22Rv1 (cell line): ENCODE data around the gene F5.

Experiments used
- H3K27ac ChIP-seq: fragments of 450-650 bp; 2 replicates; pipeline ENCODE4 v1.5.1; 2017
- ZFX ChIP-seq: fragments of 450-650 bp; IDR thresholded peaks from 2 replicates; pipeline ENCODE4 v1.6.1; 2017; ENCODE audit warnings: antibody characterized with exemption, borderline replicate concordance
- TF ChIP-seq, protein P1 (sequence below): fragments of 450-650 bp; IDR thresholded peaks from 2 replicates; pipeline ENCODE4 v1.5.1; 2017; ENCODE audit warnings: mild to moderate bottlenecking

Gene F5

DNA sequence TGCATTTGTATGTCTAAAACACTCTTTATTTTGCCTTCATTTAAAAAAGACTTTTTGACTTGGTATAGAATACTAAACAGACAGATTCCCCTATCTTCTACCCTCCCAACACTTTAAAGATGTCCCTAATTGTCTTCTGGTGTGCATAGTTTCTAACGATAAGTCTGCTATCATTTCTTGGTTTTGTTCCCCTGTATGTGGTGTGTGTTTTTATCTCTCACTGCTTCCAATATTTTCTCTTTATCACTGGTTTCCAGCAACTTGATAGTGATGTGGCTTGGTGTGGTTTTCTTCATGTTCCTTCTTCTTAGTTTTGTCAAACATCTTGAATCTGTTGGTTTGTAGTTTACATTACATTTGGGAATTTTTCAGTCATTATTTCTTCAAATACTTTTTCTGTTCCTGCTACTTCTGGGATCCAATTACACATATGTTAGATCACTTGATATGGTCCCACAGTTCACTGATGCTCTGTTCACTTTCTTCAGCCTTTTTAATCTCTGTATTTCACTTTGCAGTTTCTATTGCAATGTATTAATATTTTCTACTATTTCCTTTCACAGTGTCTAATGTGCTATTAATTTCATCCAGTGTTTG is 23.2 kb downstream of the F5 start:
- no peak for TF ChIP-seq ZFX
- TF ChIP-seq, protein P1, sequence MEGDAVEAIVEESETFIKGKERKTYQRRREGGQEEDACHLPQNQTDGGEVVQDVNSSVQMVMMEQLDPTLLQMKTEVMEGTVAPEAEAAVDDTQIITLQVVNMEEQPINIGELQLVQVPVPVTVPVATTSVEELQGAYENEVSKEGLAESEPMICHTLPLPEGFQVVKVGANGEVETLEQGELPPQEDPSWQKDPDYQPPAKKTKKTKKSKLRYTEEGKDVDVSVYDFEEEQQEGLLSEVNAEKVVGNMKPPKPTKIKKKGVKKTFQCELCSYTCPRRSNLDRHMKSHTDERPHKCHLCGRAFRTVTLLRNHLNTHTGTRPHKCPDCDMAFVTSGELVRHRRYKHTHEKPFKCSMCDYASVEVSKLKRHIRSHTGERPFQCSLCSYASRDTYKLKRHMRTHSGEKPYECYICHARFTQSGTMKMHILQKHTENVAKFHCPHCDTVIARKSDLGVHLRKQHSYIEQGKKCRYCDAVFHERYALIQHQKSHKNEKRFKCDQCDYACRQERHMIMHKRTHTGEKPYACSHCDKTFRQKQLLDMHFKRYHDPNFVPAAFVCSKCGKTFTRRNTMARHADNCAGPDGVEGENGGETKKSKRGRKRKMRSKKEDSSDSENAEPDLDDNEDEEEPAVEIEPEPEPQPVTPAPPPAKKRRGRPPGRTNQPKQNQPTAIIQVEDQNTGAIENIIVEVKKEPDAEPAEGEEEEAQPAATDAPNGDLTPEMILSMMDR: no peak
- no peak overlapping the region for H3K27ac ChIP-seq

GRCh38 chr1:169561692-169562091 is 24.6 kb downstream of the F5 start:
- no peak for TF ChIP-seq ZFX

GRCh38 chr1:169557131-169557530 is 29.1 kb downstream of the F5 start:
- TF ChIP-seq, protein P1: no peak
- H3K27ac ChIP-seq: no peak overlapping the region

More at GRCh38 chr1:169561692-169562091, 24.6 kb downstream of the F5 start:
- H3K27ac ChIP-seq: no peak overlapping the region

- TF ChIP-seq, protein P1: peak; percentile 76
- no peak for TF ChIP-seq ZFX
- no peak overlapping the region for H3K27ac ChIP-seq
Measured at GRCh38 chr1:169550294-169550693, 36.0 kb downstream of the F5 start.

GRCh38 chr1:169548282-169548681 is 38.0 kb downstream of the F5 start:
- H3K27ac ChIP-seq: no peak overlapping the region
- TF ChIP-seq, protein P1: no peak
- TF ChIP-seq ZFX: no peak

GRCh38 chr1:169546087-169546995 is 39.9 kb downstream of the F5 start:
- H3K27ac ChIP-seq: no peak overlapping the region
- TF ChIP-seq ZFX: no peak
- TF ChIP-seq, protein P1: peak; percentile 98

DNA sequence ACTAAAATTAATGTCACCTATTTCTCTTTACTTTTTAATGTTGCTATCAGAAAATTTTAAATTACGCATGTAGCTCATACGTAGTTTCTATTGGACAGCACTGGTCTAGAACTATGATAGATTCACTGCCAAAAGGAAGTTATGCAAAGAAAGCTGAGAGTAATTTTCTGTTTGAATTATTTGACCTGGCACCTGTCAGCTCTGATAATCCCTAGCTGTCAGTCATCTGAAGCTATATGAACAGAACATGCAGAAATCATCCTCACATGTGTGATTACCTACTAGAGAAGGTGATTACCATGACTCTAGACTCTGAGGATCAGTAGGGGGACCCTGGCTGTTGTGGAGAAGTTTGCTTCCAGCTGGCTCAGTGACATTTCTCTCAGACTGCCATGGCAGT is 40.8 kb downstream of the F5 start:
- no peak overlapping the region for H3K27ac ChIP-seq
- TF ChIP-seq, protein P1: no peak
- no peak for TF ChIP-seq ZFX
